HG02970 (cell line): ENCODE results near the gene ELMO2.
"Not testable (repeated sequence)": the region's sequence is repeated elsewhere in the genome, so short reads cannot be mapped to it uniquely, and the experiment has no call there.

Experiments
- ATAC-seq: cut with Tn5 transposase; IDR thresholded peaks from one replicate; pipeline ENCODE4 v1.9.1; 2021; ENCODE audit warnings: mild to moderate bottlenecking, moderate library complexity, moderate number of reproducible peaks; ENCODE audit not compliant: unreplicated experiment, low FRiP score

Gene ELMO2

DNA sequence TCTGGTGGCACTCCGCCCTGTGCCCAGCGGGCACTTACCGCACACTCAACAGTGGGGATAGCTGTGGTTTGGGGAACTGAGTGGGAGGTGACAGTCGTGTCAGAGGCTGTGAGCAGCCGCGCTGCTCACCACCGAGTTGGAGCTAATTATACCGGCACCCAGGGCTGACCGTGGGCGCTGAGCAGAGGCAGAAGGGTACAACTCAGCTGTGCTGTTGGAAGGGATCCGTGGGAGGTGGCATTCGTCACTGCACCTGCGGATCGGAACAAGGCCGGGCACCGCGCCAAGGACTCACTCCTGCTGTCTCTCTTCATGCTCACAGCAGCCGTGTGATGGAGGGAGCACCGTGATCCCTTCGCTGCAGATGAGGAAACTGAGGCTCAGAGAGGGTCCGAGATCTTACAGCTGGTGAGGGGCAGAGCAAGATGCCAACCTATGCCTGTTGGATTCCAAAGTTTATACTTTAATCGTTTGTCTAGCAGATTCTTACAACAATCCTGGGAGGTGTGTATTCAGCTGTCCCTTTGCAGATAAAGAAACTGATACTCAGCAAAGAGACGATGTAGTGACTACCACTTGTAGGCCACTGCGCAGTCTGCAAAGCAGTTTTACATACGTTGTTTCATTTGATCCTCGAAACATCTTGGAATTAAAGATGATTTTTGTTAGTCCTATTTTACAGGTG is 713 bp upstream of the ELMO2 start:
- ATAC-seq, result peak; percentile 31

DNA sequence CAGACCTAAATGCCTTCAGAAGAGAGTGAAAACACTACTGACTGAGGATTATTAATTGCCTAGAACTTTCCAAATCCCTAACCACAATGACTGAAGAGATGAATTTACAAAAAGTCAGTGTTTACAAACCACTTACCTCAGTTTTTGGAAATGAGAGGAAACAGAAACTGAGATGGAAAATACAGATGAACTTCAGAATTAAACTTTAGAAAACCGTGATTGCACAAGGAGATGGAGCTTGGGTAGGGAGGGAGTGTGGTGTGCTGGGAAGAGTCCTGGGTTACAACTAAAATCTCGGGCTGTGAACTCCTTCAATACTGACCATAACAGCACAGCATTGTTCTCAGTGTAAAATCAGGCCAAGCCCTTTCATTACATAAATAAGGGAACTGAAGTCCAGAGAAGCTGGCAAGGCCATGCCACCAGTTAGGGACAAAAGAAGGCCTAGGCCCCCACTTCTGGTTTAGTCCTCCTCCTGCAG is 4.0 kb downstream of the ELMO2 start:
- ATAC-seq, result no peak

DNA sequence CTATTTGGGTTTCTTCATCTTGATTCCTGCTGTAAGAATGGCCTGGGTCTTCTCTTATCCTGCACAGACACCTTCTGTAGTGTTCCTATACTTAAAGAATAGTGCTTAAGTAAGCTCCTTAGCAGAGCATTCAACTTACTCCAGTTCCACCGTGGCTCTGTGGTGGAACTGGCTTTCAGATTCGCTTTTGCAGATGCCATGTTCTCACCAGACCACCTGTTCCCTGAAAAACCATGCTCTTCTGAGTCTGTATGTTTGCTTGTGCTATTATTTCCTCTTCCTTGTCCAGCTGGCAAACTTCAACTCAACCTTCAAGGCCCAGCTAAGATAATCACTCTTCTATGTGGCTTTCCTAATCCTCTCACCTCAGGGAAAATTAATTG is 4.9 kb downstream of the ELMO2 start:
- no peak for ATAC-seq

DNA sequence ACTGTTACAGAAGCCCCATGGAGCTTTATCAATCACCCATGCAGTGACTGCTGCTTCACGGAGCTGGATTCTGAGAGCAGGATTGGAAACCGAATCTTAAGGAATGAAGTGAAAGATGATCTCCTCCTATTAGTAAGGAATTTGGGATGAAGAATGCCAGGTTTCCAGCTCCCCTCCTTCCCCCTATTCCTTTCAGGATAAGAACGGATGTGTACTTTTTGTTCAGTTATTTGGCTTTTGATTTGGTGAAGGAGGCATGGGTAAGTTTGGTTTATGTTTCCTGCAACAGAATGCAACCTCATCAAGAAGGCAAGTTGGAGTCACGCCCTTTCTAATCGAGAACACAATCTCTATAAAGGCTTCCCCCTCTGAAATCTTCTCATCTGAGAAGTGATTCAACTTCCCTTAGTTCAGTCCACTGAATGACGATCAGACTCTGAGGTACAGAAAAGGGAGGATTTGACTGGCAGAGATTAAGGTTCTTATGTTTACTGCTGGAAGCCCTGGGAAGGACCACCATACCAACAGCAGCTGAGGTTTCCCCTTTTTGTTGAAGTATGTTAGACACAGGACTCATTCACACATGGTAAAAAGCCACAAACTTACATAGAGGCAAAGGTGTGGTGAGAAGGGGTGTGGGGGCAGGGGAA is 5.5 kb downstream of the ELMO2 start:
- no peak for ATAC-seq

DNA sequence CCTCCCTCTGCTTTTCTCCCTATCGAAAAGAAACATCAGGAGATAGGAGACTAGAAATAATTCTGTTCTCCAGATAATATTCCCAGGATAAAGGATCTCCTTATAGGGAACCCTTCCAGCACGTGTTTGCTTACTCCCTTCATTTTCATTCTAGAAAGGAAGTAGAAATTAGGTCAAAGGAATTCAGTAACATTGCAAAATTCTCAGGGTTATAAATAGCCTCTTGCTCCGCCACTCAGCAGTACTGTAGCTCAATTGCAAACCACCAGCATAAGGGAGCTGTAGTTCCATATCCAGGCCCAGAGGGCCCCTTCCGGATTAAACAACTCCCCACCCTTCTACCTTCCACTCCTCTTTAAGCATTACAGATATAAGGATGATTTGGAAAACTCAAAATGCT is 6.2 kb downstream of the ELMO2 start:
- ATAC-seq, result no peak

DNA sequence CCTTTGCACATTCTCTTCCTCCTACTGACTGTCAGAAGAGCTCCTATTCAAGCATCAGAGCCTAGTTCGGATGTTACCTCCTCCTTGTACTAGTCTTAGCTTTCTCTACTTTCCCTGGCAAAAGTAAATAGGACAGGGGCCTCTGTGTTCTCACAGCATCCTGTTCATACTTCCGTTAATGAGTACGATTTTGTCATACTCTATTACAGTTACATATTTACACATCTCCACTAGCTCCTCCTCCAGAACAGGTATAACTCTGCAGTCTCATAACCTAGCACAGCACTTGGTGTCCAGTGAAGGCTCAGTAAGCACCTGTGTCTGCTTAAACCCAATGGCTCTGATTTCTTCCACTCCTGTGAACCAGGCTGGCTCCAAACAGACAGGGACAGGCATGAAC is 7.0 kb downstream of the ELMO2 start:
- ATAC-seq, result no peak

DNA sequence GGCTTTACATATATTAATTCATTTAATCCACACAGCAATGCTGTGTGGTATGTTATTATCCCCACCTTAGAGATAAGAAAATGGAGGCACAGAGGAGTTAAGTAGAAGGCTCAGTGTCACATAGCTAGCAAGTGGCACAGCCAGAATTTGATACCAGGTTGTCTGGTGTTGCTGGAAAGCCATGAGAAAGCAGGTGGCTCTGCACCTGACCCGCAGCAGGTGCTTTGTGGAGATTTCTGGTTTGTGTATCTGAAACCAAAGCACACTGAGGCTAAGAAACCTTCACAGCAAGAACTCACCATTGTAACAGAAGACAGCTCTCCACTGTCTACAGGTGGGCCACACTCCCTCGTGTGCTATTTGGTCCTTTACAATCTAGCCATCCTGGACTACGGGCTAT is 7.5 kb downstream of the ELMO2 start:
- no peak for ATAC-seq

DNA sequence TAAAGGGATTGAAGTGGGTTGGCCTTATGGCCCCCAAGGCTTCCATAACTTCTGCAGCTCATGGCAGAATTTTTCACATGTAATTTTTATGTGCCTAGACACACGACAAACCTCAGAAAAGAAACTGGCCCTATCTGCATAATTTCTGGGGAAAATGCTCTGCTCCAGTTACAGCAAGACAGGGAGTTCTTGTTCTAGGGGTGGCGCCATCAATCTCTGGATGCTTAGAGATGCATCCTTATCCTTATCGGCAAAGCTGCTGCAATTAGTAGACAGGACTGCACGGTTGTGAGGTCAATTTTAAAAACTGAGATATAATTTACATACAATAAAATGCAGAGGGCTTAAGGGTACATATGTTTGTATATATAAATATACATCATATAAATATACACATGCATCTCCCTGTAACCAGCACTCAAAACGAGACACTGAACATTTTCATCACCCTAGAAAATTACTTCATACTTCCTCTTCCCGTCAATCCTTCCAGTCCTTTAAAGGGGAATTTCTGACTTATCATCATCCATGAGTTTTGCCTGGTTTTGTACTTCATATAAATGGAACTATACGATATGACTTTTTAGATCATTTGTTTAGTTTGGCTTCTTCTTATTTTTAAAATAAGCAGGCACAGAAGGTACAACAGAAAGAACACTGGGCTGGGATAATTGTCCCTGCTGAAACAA is 10.2 kb downstream of the ELMO2 start:
- no peak for ATAC-seq

DNA sequence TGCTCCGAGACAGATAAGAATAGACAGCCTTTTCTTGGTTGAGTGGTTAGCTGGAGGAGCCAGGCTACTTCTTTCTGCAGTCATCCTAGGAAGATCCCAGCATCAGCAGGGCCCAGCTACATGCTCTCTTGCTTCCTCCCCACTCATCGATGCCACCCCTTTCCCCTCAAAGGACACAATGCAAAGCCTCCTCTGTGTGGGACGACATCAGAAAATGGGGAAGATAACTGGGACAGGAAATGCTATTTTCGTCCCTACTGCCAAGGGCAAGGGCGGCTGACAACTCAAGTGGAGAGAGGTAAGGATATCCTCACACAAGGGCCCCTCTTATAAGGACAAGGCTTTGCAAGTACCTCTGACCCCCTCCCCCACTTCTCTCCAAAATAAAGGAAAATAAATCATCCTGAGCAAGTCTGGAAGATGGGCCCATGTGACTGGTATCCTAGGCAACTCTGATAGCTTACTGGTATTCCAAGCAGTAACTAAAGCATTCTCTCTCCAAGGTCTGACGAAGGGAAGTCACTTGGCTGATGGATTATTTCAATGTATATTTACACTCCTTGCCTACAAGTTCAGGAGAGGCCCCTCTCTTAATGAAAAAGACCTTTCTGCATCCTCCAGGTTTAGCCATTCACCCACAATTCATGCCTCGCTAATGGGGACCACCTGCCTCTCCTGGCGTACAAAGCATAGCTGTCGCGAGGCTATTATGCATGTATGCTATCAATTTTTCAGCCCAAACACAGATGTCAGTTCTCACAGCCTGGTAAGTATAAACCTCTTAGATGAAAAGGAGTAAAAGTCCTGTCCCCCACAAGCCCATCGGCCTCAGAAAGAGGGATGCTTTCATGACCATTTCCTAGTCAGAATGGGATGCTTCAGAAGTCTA is 11.3 kb downstream of the ELMO2 start:
- ATAC-seq, result no peak

DNA sequence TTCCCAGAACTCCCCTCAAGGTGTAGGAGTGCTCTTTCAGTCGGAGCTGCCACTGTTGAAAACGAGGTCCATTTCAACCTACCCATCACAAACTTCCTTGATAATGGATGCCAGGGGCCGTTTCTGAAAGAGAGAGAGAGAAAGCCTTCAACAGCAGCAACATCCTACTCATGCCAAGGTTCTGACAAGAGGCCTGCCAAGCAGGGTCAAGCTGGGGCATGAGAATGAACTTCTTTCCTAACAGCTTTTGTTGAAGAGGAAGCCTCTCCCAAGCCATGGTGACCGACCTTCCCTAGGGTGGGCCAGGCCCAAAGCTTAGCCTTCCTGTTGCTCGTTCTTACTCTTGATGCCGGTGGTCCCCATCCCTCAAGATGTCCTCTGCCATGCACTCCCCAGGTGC is 12.4 kb downstream of the ELMO2 start:
- ATAC-seq, result no peak

DNA sequence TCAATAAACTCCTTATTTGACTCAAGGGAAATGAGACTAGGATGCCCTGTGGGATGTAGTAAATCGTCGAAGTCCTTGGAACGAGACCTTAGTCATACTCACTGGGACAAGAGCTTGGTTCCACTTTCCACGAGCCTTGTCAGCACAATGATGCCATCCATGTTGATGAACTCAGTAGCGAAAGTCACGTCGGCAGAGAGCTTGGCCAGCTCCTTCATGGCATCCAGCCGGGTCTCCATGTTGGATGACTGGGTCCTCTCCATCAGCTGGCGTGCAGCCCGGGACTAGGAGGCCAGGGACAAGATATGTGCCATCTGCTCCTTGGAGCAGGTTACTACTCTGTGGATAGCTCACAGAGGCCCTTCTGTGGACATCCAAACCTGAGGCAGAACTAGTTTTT is 17.5 kb downstream of the ELMO2 start:
- ATAC-seq, result no peak

DNA sequence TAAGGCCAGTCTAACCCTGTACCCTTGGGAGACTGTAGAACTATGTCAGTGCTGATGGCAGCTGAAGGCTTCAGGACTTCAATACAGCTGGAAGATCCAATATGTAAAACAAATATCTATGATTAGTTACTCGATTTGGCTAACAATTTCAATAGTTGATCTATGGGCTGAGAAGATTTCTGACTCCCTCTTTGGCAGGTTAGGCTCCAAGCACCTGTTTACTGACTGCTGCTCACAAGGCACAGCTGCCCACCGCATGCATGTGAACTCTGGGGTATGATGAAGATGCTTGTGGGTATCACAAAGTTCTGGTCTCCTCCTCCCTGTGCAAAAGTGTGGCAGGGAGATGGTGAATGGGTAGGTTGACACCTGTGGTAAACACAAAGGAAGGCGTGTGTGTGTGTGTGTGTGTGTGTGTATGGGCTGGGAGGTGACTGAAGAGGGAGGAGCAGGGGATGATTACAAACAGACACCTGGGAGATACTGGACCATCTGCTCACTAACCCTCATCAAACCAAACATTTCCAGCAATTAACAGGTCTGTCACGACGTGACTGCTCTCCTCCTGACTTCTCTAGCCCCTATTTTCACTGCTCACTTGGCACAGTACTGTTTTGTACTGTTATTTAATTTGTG is 18.1 kb downstream of the ELMO2 start:
- no peak for ATAC-seq

DNA sequence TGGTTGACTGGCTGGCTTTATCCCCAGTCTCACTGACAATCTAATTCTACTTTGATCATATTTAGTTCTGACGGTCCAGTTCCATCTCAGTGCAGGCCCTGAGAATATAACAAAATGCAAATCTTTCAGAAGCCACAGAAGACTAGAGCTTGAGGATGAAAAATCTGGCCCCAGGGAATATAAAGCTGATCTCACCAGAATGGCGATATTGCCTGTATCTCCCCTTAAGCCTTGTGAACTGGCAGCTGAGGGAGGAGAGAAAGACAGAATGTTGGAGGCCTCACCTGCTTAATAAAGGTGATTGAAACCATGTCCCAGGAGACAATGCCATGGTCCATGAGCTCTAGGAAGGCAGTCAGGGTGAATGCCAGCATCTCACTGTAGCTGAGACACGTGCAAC is 19.4 kb downstream of the ELMO2 start:
- not testable (repeated sequence) for ATAC-seq

DNA sequence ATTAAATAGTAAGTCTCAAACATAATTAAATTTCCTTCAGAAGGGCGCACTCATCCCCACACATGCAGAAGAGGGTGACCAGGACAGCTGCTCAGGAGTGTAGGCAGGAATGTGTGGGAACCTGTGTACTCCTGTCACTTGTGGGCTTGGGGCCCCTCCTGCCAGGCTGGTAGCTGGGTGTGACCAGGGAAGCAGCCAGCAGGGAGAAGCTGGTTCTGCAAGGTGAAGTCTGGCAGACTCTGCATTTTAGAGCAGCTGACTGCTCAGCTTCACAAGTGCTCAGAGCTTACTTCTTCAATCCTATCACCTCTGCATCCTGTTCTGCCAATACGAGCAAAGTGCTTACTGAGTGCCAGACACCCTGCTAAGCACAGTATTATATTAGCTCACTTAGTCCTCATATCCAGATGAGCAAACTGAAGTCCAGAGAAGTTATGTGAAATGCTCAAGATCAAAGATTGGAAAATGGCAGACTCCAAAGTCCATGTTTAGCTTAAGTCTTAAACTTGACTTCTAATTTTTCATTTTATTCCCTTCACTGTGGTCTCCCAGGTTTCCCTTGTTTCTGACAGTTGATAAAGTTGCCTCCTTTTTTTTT is 27.9 kb downstream of the ELMO2 start:
- ATAC-seq, result no peak

DNA sequence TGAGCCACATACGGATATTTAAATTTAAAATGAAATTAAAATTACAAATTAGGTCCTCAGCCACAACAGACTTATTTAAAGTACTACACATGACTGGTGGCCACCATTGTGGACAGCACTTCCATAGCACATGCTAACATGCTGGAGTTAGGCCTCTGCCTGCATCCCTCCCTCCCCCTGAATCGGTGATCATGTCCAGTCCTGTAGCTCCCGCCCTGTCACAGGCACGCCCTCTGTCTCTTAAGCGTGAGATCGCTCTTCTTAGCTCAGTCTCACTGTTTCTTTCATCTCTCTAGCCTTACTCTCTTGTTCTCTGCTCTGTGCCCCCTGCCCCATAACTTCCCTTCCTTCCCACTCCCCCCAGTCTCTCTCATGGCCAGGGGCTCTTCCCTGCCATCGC is 28.9 kb downstream of the ELMO2 start:
- no peak for ATAC-seq

DNA sequence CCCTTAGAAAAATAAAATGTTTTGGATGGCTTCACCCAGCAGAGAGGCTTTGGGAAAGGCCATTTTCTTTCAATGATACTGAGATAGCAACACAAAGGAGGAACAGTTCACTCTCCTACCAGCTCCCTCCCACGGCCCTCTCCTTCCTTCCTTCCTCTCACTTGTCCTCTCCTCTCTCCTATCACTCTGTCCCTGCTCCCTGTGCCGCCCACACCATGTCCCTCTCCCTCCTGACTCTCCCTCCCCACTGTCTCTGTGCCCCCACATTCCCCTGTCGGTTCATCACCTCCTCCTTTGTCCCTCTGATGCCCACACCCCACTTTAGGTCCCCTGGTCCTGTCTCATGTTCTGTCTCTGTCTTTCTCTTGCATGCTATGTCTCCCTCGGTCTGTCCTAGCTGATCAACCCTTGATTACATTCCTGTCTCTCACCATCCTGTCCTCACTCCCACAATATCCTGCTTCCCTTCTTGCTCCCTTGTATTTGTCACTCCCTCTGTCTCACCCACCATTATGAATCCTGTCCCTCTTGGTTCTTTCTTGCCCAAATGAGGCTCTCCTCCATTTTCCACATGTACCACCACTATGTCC is 30.1 kb downstream of the ELMO2 start:
- ATAC-seq, result no peak

DNA sequence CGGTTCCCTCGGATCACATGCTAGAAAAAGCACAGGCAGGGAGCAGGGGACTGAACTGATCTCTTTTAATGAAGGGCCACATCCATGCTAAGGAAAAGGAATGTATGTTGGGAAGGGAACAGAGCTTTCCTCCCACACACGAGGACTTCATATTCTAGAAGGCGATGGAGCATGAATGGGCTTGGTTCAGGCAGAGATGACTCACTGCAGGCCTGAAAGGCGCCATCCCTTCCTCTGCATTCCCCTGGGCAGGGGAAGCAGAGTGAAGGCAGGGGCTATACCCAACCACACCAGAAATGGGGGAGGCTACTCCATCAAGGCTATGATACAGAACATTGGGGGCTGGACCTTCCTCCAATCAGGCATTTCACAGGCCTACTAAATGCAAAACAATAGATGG is 30.6 kb downstream of the ELMO2 start:
- ATAC-seq, result no peak

DNA sequence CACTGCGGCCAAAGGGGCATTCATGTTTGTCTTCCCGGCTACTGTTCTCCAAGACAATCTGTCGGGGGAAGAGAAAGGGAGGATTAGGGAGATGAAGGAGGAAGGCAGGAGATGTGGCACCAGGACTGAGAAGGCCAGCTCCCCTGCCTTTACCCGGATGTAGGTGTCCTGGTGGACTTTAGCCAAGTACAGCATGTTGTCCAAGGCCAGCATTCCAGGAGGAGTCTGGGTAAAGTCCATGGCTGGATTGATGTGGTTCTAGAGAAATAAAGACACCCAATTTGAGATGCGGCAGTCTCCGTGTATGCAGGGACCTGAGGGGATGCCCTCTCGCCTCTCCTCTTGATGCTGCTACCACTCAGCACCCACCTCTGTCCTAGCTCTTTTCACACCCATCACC is 32.0 kb downstream of the ELMO2 start:
- no peak for ATAC-seq

DNA sequence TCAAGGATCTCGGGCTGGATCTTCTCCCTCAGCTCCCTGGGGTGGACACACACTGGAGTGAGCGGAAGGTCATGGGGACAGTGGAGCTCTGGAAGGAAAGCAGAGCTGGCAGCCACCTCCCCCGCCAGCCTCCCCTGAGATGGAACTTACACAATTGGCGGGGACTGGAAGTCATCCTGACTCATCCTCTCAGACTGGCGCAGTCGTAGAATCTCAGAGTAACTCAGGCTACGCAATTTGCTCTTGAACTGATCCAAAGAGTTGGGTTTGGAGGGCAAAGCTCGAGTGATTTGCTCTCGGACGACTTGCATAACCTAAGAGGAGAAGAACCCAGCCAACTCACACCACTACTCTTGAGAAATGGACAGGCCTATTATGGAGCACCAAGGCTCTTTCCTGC is 34.8 kb downstream of the ELMO2 start:
- ATAC-seq, result no peak

DNA sequence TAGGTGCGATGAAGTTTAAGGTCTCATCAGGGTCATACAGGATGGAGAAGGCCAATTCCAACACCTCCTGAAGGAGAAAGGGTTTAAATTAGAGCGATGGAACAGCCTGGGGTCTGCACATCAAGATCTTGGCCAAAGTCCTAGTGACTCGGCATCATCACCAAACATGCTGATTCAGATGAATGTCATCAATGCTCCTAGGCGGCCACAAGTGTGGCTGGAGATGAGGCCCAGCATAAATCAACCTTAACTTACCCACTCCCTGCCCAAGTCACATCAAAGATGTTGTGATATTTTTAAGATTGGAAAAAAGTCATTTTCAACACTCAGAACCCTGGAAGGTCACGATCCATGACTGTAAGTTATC is 37.5 kb downstream of the ELMO2 start:
- no peak for ATAC-seq
